Left forelimb (tissue), 1 donor: ENCODE measurements around the gene ICAM3.

Experiments used
- DNase-seq: peaks from one replicate; pipeline ENCODE4 v3.0.0-alpha.2; 2018; ENCODE audit warnings: low spot score

ICAM3 gene

GRCh38 chr19:10318807-10319682 lies 20.4 kb downstream of the ICAM3 start:
- no peak for DNase-seq

DNA sequence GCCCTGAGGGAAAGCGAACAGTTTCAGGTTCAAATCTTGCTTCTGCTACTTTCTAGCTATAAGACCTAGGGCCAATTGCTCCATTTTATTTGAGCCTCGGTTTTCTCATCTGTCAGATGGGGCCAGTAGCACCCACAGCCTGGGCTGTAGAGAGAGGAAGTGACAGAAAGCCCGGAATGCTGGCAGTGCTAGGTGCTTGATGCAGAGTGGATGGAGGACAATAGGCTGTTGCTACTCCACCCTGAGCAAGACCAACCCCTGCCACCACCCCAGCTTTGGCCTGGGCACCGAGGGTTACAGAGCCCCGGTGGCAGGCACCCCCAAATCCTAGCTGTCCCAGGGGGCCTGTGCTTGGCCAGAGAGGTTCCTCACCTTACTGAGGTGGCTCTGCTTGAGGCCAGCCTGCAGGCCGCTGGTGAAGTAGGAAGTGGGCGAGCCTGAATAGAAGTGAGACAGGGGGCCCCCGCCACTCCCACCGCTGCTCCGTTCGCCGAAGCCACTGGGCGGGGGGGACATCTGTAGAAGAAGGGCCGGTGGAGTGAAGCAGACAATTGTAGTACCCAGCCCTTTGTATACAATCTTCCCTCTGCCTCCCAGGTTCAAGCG lies 21.5 kb downstream of the ICAM3 start:
- no peak for DNase-seq

- no peak for DNase-seq
Observed at GRCh38 chr19:10317045-10317856, 22.2 kb downstream of the ICAM3 start.

DNA sequence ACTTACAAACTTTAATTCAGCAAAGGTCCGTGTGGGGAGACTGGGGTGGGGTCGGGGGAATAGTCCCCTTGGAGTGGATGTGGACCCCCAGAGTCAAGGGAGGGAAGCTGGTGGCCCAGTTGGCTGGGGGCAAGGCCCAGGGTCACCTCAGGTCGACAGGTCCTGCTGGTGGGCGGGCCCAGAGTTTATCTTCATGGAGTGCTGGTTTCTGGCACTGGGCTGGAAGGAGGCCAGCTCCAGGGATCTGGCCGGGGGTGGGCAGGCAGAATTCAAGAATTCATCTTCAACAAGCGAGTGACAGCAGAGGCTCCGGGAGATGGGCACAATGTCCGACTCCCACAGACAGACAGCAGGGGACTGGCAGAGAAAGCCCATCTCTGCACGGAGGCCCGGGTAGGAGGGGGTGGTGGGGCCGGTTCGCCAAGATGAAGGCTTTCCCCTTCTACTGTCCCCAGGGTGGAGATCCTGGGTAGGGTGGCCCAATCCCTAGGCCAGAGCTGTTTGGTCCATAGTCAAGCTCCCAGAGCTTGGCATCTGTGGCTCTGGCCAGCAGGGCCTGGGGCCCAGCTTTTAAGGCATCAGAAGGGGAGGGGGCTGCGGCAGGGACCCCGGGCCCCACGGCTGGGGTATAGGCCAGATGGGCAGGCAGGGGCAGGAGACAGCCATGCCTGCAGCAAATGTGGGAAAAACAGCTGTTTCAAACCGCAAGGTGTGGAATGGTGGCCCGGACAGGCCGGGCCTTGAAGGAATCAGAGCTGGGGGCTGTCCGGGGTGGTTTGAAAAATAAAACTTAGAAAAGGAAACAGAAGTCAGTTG lies 23.0 kb downstream of the ICAM3 start:
- DNase-seq = no peak

DNA sequence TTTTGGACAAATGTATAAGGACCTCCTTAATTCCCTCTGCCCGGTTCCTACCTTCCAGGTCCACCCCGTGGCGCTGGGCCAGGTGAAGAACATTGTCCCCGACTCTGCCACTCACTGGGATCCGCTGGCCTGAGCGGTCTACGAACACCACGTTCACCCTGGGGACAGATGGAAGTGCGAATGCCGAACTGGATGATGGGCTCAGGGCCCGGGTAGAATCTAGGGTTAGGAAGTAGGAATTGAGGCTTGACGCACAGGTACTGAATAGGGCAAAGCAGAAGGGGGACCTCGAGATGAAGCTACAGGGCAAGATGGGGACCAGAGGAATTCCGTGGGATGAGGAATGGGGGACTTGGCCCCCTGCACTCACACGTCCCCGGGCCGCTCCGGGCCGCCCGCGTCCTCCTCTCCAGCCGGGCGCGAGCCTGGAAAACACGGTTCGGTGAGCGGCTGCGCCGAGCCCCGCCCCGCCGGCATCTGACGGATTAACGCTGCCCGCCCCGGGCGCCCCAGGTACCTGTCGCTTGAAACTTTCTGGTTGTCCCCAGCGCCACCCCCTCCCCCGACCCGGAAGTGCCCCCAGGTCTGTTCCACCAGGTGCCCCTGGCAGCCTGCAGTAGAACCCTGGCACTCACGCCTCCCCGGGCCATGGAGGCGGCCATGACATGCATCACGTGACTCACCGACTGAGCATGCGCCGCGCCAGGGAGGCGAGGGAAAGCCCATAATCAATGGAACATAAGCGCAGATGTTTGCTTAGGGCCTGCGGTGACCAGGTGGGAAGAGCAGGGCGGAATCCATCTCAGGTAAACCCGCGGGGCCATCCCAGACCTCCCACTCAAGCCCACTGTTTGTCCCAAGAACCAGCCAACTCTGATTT lies 23.8 kb downstream of the ICAM3 start, which contains the start of gene FDX2:
TSS of gene FDX2 (minus strand) at position 681 of the 880 bp plus-strand sequence. CDS start at position 662, 19 bp downstream.
- DNase-seq = peak; percentile 91

DNA sequence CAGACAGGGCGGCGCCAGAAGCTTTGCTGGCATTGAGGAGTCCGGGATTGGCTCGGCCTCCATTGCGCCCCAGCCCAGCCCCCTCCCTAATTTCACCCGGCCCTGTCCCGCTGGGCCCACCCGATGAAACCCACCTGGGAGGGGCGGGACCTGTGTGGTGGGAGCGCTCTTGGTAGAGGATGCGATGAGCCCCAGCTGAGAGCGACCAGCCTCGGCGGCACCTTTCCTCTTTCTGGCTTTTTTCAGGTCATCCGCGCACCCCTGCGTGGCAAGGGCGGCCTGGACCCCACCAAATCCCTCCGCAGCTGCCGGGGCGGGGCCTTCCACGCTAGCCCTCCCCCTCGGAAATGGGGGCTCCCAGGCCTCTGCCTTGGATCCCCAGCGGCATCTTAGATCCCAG lies 30.0 kb downstream of the ICAM3 start, which contains the start of gene ZGLP1:
TSS of gene ZGLP1 (minus strand) at position 393 of the 400 bp plus-strand sequence.
- no peak for DNase-seq

DNA sequence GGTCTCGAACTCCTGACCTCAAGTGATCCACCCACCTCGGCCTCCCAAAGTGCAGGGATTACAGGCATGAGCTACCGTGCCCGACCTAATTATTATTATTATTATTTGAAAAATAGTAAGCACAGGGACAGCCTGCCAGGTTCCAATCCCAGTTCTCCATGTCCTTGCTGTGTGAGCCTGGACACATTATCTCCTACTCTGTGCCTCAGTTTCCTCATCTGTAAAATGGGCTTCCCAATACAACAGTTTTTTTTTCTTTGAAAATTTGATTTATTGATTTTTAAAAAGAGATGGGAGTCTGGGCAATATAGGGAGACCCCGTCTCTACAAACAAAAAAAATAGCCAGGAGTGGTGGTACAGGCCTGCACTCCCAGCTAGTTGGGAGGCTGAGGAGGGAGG lies 33.1 kb downstream of the ICAM3 start:
- DNase-seq = no peak

GRCh38 chr19:10305139-10305806 lies 34.2 kb downstream of the ICAM3 start:
- no peak for DNase-seq

DNA sequence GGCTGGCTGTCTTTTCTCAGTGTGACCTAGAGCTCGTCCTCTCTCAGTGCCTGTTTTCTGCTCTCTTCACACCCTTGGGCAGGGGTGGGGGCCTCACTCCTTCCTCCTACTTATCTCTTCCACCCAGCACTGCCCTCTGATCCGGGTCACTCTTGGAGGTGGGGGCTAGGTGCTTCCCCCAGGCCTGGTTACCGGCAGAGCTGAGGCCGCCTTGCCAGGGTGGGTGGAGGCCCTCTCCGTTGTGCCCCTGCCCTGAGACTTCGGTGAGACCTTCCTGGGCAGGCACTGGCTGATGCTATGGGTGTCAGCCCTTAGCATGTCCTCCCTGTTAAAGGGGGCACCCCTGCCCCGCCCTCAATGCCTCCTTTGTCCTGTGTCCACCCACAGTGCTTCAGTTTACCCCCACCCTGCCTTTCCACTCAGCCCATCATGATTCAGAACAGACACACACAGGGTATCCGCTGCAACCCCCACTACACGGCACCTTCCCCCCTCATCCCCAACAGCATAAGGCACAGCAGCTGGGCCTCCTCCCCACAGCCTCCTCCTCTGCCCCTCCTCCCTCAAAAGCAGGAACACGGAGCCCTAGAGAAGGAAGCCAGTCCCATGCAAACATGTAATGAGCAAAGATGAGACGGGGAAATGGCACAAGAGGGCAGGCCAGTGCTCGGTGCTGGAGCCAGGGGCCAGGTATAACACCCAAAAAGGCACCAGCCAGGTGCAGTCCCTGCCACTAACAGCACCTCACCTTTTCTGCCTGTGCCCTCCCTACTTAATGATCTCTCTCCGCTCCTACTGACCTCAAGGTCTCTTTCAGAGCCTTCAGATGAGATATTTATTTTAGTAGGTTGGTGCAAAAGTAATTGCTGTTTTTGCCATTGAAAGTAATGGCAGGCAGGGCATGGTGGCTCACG lies 39.6 kb downstream of the ICAM3 start:
- no peak for DNase-seq

DNA sequence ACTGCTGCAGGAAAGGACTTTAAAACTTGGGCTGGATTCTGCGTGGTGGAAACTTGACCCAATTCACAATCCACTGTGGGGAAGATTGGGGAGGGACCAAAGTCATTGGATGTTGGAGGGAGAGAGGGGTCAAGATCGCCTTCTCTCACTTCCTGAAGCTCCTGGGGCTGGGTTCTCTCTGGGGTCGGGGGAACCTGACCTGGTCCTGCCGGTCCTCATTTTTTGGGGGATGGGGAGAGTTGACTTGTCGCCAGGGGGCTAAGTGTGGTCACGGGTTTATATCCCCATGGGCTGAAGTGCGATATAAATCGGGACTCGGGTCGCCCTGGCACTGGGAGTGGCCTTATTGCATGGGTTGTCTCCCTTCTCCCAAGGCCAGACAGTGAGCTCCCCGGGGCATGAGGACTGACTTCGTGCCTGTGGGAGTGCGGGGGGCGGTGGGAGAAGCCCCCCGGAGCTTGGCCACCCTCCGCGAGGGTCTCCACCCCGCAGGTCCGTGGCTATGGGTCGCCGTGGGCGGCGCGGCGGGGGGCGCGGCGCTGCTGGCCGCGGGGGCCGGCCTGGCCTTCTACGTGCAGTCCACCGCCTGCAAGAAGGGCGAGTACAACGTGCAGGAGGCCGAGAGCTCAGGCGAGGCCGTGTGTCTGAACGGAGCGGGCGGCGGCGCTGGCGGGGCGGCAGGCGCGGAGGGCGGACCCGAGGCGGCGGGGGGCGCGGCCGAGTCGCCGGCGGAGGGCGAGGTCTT lies 43.4 kb downstream of the ICAM3 start:
- no peak for DNase-seq

GRCh38 chr19:10295305-10295846 lies 44.0 kb downstream of the ICAM3 start:
- no peak for DNase-seq

DNA sequence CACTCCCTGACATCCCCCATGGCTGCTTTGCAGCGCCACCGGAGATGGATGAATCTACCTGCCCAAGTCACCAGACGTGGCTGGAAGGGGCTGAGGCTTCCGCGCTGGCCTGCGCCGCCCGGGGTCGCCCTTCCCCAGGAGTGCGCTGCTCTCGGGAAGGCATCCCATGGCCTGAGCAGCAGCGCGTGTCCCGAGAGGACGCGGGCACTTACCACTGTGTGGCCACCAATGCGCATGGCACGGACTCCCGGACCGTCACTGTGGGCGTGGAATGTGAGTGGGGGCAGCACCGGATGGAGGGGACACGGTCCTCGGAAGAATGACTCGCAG lies 45.1 kb downstream of the ICAM3 start:
- peak; percentile 63 for DNase-seq

- no peak for DNase-seq
Observed at GRCh38 chr19:10293637-10294367, 45.6 kb downstream of the ICAM3 start.

DNA sequence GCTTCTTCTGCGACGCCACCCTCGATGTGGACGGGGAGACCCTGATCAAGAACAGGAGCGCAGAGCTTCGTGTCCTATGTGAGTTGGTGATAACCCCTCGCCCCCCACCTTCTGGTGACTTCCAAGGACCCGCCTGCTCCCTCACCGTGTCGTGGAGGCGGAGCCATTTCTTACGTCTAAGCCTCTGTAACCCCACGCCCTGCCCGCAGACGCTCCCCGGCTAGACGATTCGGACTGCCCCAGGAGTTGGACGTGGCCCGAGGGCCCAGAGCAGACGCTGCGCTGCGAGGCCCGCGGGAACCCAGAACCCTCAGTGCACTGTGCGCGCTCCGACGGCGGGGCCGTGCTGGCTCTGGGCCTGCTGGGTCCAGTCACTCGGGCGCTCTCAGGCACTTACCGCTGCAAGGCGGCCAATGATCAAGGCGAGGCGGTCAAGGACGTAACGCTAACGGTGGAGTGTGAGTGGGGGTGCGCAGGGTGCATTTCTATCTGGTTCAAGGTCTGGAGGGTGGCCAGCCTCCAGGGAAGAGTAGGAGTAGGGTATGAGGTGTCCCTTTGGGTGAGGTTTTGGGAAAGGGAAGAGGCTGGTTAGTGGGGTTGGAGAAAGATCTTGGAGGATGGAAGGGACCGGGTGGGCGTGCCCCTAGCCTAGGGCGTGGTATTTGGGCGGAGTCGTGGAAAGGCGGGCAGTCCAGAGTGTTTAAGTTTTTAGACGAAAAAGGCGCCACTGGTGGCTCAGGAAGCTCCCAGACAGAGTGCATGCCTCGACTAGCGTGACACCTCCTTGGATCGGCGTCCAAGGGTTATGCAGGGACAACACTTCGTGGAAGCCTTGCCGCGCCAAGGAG lies 46.4 kb downstream of the ICAM3 start:
- peak; percentile 62 for DNase-seq

DNA sequence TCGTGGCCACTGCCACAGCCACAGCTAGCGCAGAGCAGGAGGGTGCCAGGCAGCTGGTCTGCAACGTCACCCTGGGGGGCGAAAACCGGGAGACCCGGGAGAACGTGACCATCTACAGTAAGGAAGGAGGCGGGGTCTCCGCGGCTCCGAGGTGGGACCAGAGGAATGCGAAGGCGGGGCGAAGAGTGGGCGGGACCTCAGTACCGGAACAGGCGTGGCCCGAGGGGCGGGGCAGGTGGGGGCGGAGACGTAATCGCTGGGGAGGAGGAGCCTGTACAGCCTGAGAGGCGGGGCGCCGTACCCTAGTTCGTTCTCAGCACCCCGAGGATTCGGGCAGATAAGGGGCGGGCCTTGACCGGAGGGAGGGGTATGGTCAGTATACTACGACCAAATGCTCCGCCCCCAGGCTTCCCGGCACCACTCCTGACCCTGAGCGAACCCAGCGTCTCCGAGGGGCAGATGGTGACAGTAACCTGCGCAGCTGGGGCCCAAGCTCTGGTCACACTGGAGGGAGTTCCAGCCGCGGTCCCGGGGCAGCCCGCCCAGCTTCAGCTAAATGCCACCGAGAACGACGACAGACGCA lies 47.1 kb downstream of the ICAM3 start:
- peak; percentile 73 for DNase-seq
